Endothelial cell of umbilical vein (primary cell): ENCODE results near the gene ZNF354C.

ENCODE experiments used
- CTCF ChIP-seq, 2 donors: IDR thresholded peaks; 1 replicate in 1 of 2; 2 replicates in 1 of 2; pipeline ENCODE4 v1.5.1; 2011; ENCODE audit warnings: low read length in 2 of 2, mild to moderate bottlenecking in 2 of 2, moderate library complexity in 2 of 2, control low read depth in 1 of 2, inconsistent platforms in 1 of 2, low read depth in 1 of 2; ENCODE audit not compliant: insufficient read depth in 1 of 2; ENCODE audit errors: extremely low read depth in 1 of 2
- EZH2 ChIP-seq: IDR thresholded peaks from 2 replicates; pipeline ENCODE4 v1.6.1; 2012; ENCODE audit warnings: borderline replicate concordance, low read depth, mild to moderate bottlenecking, moderate library complexity, low read length, inconsistent platforms; ENCODE audit not compliant: severe bottlenecking
- POLR2AphosphoS5 ChIP-seq: IDR thresholded peaks from 2 replicates; pipeline ENCODE4 v1.6.1; 2012; ENCODE audit warnings: low read depth, mild to moderate bottlenecking, control low read depth, low read length, moderate library complexity; ENCODE audit not compliant: insufficient read depth

DNA sequence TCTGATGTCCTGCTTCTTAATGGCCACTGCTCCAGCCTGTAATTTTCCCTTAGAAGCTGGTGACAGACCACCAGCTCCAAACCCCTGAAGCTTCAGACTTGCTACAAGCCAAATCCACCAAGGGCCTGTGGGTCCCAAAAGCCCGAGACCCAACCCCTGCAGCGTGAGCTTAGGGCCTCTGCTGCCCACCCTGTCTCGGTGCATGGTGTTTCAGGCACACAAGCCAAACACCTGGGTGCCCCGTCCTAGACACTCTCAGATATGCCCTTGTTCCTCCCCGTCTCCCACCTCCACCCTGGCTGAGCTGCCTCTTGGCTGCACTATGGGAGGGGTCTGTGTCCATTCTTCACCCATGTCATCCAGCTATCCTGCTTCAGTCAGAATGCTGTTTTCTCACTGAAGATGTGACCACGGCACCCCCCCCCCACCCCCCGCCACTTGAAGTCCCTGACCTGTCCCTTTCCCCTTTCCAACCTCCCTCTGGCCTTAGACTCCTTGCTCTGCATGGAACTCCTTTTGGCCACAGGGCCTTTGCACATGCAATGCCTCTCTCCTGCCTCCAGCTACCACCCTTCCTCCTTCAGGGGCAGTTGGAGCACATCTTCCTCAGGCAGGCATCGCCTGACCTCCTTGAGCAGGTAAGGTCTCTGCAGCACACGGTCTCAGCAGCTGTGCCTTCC lies 55.8 kb downstream of the ZNF354C start:
- TF ChIP-seq EZH2, result no peak
- TF ChIP-seq CTCF (IDR thresholded peaks at IDR 0.05; ENCODE audit: extremely low read depth in 1 of 2, insufficient read depth in 1 of 2, low read depth in 1 of 2, low read length in 2 of 2), result no peak
- TF ChIP-seq POLR2AphosphoS5, result no peak
